PC-9 (cell line): ENCODE results near the gene KCTD20.

Experiments
- CTCF ChIP-seq: fragments of 200-600 bp; sonication (generic); conservative IDR thresholded peaks from 2 replicates; pipeline ENCODE4 v1.6.1; 2017; ENCODE audit warnings: mixed run types, antibody characterized with exemption, mild to moderate bottlenecking, moderate library complexity
- EZH2 ChIP-seq: fragments of 200-600 bp; sonication (generic); IDR thresholded peaks from 2 replicates; pipeline ENCODE4 v1.8.0; 2017; ENCODE audit warnings: antibody characterized with exemption, low read depth

- TF ChIP-seq CTCF, result no peak
- TF ChIP-seq EZH2, result no peak
These were observed 24.8 kb downstream of the KCTD20 start for GRCh38 chr6:36467625-36468024.
